Liver (tissue), 3 donors: ENCODE results near the gene DNAJA4.

Experiments
- ATF3 ChIP-seq: IDR thresholded peaks from 2 replicates; pipeline ENCODE4 v1.6.1; 2016; ENCODE audit warnings: antibody characterized with exemption
- CTCF ChIP-seq: fragments of 150-350 bp; IDR thresholded peaks from 2 replicates; pipeline ENCODE4 v1.5.1; 2017; ENCODE audit warnings: improper control_type of control experiment, low read depth, low read length; ENCODE audit not compliant: missing input control
- EGR1 ChIP-seq, 2 donors: IDR thresholded peaks; 2 replicates each; pipeline ENCODE4 v1.6.1; 2016 to 2018; ENCODE audit warnings: antibody characterized with exemption in 2 of 2, low read depth in 2 of 2
- FOXA1 ChIP-seq: IDR thresholded peaks from 2 replicates; pipeline ENCODE4 v1.6.1; 2016; ENCODE audit warnings: antibody characterized with exemption
- JUND ChIP-seq, 2 donors: IDR thresholded peaks; 2 replicates each; pipeline ENCODE4 v1.6.1; 2016; ENCODE audit warnings: antibody characterized with exemption in 2 of 2
- MAX ChIP-seq: IDR thresholded peaks from 2 replicates; pipeline ENCODE4 v1.6.1; 2016; ENCODE audit warnings: antibody characterized with exemption
- RAD21 ChIP-seq, 2 donors: IDR thresholded peaks; 2 replicates each; pipeline ENCODE4 v1.6.1; 2016; ENCODE audit warnings: antibody characterized with exemption in 2 of 2, mild to moderate bottlenecking in 2 of 2
- REST ChIP-seq: IDR thresholded peaks from 2 replicates; pipeline ENCODE4 v1.6.1; 2016; ENCODE audit warnings: antibody characterized with exemption, mild to moderate bottlenecking
- SP1 ChIP-seq: IDR thresholded peaks from 2 replicates; pipeline ENCODE4 v1.6.1; 2018; ENCODE audit warnings: antibody characterized with exemption, mild to moderate bottlenecking
- TAF1 ChIP-seq: conservative IDR thresholded peaks from 2 replicates; pipeline ENCODE4 v1.6.1; 2016; ENCODE audit warnings: antibody characterized with exemption, mild to moderate bottlenecking
- YY1 ChIP-seq: IDR thresholded peaks from 2 replicates; pipeline ENCODE4 v1.6.1; 2016; ENCODE audit warnings: antibody characterized with exemption, mild to moderate bottlenecking
- donor health status: healthy.
- donor health status: healthy.

- TF ChIP-seq CTCF (no peak), TAF1 (no peak), JUND (IDR thresholded peaks at IDR 0.05) (peak; percentile 21 to 83), YY1 (peak; percentile 41), EGR1 (IDR thresholded peaks at IDR 0.05; ENCODE audit: low read depth in 2 of 2) (peak in 1 of 2 donors; percentile 21), RAD21 (IDR thresholded peaks at IDR 0.05) (peak in 1 of 2 donors; percentile 27), ATF3 (no peak), REST (peak; percentile 41), MAX (no peak), FOXA1 (peak; percentile 41), SP1 (peak; percentile 57)
Measured at GRCh38 chr15:78216276-78217104, 47.9 kb upstream of the DNAJA4 start.
